Caco-2 (cell line): Measurements from ENCODE around the gene EN2. TPM values are rescaled to one million over a fixed set of nuclear protein-coding genes. Genes with fewer than 3 reads are reported as not detected.
A peak's percentile ranks its signal among the peaks of the same experiment; 100 is the strongest.
"Not testable (repeated sequence)": the region's sequence is repeated elsewhere in the genome, so short reads cannot be mapped to it uniquely, and the experiment has no call there.

Experiments
- BruUV-seq: library from RNA; stranded (reverse); fragments of 400-500 nt; replicated peaks from 2 replicates; lab custom pipeline; 2021; lab: Mats Ljungman, UMichigan
- CTCF ChIA-PET: fragments of 300-600 bp; sonication (Branson Sonifier 250); formaldehyde crosslinking; loops from one replicate; lab custom pipeline; 2022; ENCODE audit warnings: antibody characterized with exemption; lab: Charles Lee
- POLR2A ChIA-PET: fragments of 300-600 bp; sonication (Branson Sonifier 250); formaldehyde crosslinking; loops from one replicate; lab custom pipeline; 2022; ENCODE audit warnings: antibody characterized with exemption; lab: Charles Lee
- DNase-seq, 2 experiments: peaks; one replicate each; pipeline versions ENCODE4 v3.0.0 to v3.0.0-alpha.2; 2020 to 2022
- H3K27me3 ChIP-seq: replicated peaks from 2 replicates; pipeline ENCODE4 v1.6.0; 2011; ENCODE audit warnings: low read length; ENCODE audit not compliant: control insufficient read depth, insufficient read depth
- H3K36me3 ChIP-seq: 2 replicates; pipeline ENCODE4 v1.5.1; 2011; ENCODE audit warnings: low read length; ENCODE audit not compliant: control insufficient read depth, insufficient read depth
- H3K4me1 ChIP-seq: fragments of 250-450 bp; sonication (Bioruptor Pico); 2 replicates; pipeline ENCODE4 v1.5.1; 2020; ENCODE audit warnings: mild to moderate bottlenecking
- H3K4me3 ChIP-seq: 2 replicates; pipeline ENCODE4 v1.5.1; 2011; ENCODE audit warnings: low read depth, mild to moderate bottlenecking, control low read depth, low read length
- H3K9me3 ChIP-seq: fragments of 250-450 bp; sonication (Bioruptor Pico); 2 replicates; pipeline ENCODE4 v1.5.1; 2020; ENCODE audit warnings: mild to moderate bottlenecking, moderate library complexity
- H3K27ac Mint-ChIP-seq: one replicate; pipeline ENCODE4 v1.8.0; 2022; ENCODE audit warnings: mixed read lengths; ENCODE audit not compliant: unreplicated experiment
- H3K27me3 Mint-ChIP-seq: one replicate; pipeline ENCODE4 v1.8.0; 2022; ENCODE audit warnings: mixed read lengths; ENCODE audit not compliant: insufficient read depth, unreplicated experiment
- H3K36me3 Mint-ChIP-seq: one replicate; pipeline ENCODE4 v1.8.0; 2022; ENCODE audit warnings: mild to moderate bottlenecking, mixed read lengths; ENCODE audit not compliant: insufficient read depth, unreplicated experiment
- H3K4me1 Mint-ChIP-seq: one replicate; pipeline ENCODE4 v1.8.0; 2022; ENCODE audit warnings: low read depth, mixed read lengths; ENCODE audit not compliant: unreplicated experiment
- H3K4me3 Mint-ChIP-seq: one replicate; pipeline ENCODE4 v1.8.0; 2022; ENCODE audit warnings: mild to moderate bottlenecking, moderate library complexity, mixed read lengths; ENCODE audit not compliant: unreplicated experiment
- H3K9me3 Mint-ChIP-seq: one replicate; pipeline ENCODE4 v1.8.0; 2022; ENCODE audit warnings: mixed read lengths; ENCODE audit not compliant: unreplicated experiment
- intact Hi-C: fragments of 100-400 bp; cut with micrococcal nuclease; formaldehyde crosslinking; loops from one replicate; pipeline ENCODE4 v1.10.0; 2022; ENCODE audit not compliant: unreplicated experiment
- total RNA-seq: library from RNA; stranded (reverse); gene quantifications from 2 replicates; pipeline ENCODE4 v1.2.3, GENCODE V29; 2022
- TF ChIP-seq, protein P1 (sequence below), 2 experiments: fragments of 200-600 bp in 1 of 2; IDR thresholded peaks; 1 replicate in 1 of 2; 2 replicates in 1 of 2; pipeline versions ENCODE4 v1.5.1 to v1.8.0; 2011 to 2022; ENCODE audit warnings: antibody characterized with exemption in 1 of 2, control low read depth in 1 of 2, inconsistent platforms in 1 of 2, low read depth in 1 of 2, low read length in 1 of 2, mild to moderate bottlenecking in 1 of 2, moderate library complexity in 1 of 2; ENCODE audit not compliant: insufficient read depth in 1 of 2, severe bottlenecking in 1 of 2, unreplicated experiment in 1 of 2

The EN2 gene
- total RNA-seq, 1 experiment from 2014 or later, result 1.5 TPM

GRCh38 chr7:155444746-155445145 lies 13.2 kb upstream of the EN2 start:
- Histone ChIP-seq H3K9me3 (no peaks in the 10 kb centered on the region), H3K4me3 (no peak overlapping the region), H3K36me3 (no peaks in the 10 kb centered on the region), H3K27me3 (peaks cover 2% of the 10 kb centered on the region), H3K4me1 (0 out of 2 replicates have a peak, but pooled peaks cover 4% of the 10 kb centered on the region)
- H3K9me3 Mint-ChIP-seq, result no peaks in the 10 kb centered on the region
- POLR2A ChIA-PET, result no interaction called here
- H3K27me3 Mint-ChIP-seq, result peaks cover 30% of the 10 kb centered on the region
- H3K27ac Mint-ChIP-seq, result no peak overlapping the region
- H3K4me3 Mint-ChIP-seq, result no peak overlapping the region
- no peaks in the 10 kb centered on the region for H3K36me3 Mint-ChIP-seq
- no peaks in the 10 kb centered on the region for H3K4me1 Mint-ChIP-seq
- no TSS peak for BruUV-seq
- intact Hi-C loops, result no loop called here
- no peak for DNase-seq
- CTCF ChIA-PET, result no interaction called here
- TF ChIP-seq, protein P1, sequence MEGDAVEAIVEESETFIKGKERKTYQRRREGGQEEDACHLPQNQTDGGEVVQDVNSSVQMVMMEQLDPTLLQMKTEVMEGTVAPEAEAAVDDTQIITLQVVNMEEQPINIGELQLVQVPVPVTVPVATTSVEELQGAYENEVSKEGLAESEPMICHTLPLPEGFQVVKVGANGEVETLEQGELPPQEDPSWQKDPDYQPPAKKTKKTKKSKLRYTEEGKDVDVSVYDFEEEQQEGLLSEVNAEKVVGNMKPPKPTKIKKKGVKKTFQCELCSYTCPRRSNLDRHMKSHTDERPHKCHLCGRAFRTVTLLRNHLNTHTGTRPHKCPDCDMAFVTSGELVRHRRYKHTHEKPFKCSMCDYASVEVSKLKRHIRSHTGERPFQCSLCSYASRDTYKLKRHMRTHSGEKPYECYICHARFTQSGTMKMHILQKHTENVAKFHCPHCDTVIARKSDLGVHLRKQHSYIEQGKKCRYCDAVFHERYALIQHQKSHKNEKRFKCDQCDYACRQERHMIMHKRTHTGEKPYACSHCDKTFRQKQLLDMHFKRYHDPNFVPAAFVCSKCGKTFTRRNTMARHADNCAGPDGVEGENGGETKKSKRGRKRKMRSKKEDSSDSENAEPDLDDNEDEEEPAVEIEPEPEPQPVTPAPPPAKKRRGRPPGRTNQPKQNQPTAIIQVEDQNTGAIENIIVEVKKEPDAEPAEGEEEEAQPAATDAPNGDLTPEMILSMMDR (IDR thresholded peaks at IDR 0.05; ENCODE audit: insufficient read depth in 1 of 2, low read depth in 1 of 2, low read length in 1 of 2, severe bottlenecking in 1 of 2, unreplicated experiment in 1 of 2), result no peak

DNA sequence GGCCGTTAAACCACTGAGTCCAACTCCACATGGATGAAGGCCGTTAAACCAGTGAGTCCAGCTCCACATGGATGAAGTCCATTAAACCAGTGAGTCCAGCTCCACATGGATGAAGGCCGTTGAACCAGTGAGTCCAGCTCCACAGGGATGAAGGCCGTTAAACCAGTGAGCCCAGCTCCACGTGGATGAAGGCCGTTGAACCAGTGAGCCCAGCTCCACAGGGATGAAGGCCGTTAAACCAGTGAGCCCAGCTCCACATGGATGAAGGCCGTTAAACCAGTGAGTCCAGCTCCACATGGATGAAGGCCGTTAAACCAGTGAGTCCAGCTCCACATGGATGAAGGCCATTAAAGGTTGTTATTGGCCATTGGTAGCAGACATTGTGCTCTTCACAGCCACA lies 12.3 kb upstream of the EN2 start:
- peaks cover 31% of the 10 kb centered on the region for H3K27me3 Mint-ChIP-seq
- H3K4me3 Mint-ChIP-seq, H3K27me3 ChIP-seq, H3K27ac Mint-ChIP-seq, H3K36me3 Mint-ChIP-seq, H3K9me3 Mint-ChIP-seq, H3K4me1 ChIP-seq, DNase-seq, H3K4me3 ChIP-seq, H3K9me3 ChIP-seq, BruUV-seq, intact Hi-C loops, POLR2A ChIA-PET, H3K36me3 ChIP-seq, H3K4me1 Mint-ChIP-seq: not testable (repeated sequence)
- CTCF ChIA-PET, result interaction anchor here (0.6 kb wide), 1 partner anchor 1434 kb away, joined by 4 read pairs; no protein-coding TSS in a partner anchor

- TF ChIP-seq, protein P1 (IDR thresholded peaks at IDR 0.05; ENCODE audit: insufficient read depth in 1 of 2, low read depth in 1 of 2, low read length in 1 of 2, severe bottlenecking in 1 of 2, unreplicated experiment in 1 of 2), result no peak
- no peaks in the 10 kb centered on the region for H3K36me3 ChIP-seq
- no peaks in the 10 kb centered on the region for H3K36me3 Mint-ChIP-seq
- H3K9me3 Mint-ChIP-seq, result no peaks in the 10 kb centered on the region
- no peaks in the 10 kb centered on the region for H3K9me3 ChIP-seq
- H3K4me3 ChIP-seq, result no peak overlapping the region
- 0 out of 2 replicates have a peak, but pooled peaks cover 6% of the 10 kb centered on the region for H3K4me1 ChIP-seq
- no peak overlapping the region for H3K27ac Mint-ChIP-seq
- H3K27me3 Mint-ChIP-seq, result peaks cover 29% of the 10 kb centered on the region
- H3K27me3 ChIP-seq, result peaks cover 2% of the 10 kb centered on the region
- H3K4me3 Mint-ChIP-seq, result peak overlapping the region; percentile 6
- DNase-seq, result no peak
- ChIA-PET POLR2A (no interaction called here), CTCF (no interaction called here)
- intact Hi-C loops, result no loop called here
- no TSS peak for BruUV-seq
- H3K4me1 Mint-ChIP-seq, result no peaks in the 10 kb centered on the region
Measured at GRCh38 chr7:155447603-155448002, 10.3 kb upstream of the EN2 start.
